ENCODE measurements around the gene PCNX2. TPM values are rescaled to one million over a fixed set of nuclear protein-coding genes. Genes with fewer than 3 reads are reported as not detected.

PCNX2 gene
- total and polyA plus RNA-seq, 2 experiments from 2014 or later = 42.9 to 88.3 TPM

DNA sequence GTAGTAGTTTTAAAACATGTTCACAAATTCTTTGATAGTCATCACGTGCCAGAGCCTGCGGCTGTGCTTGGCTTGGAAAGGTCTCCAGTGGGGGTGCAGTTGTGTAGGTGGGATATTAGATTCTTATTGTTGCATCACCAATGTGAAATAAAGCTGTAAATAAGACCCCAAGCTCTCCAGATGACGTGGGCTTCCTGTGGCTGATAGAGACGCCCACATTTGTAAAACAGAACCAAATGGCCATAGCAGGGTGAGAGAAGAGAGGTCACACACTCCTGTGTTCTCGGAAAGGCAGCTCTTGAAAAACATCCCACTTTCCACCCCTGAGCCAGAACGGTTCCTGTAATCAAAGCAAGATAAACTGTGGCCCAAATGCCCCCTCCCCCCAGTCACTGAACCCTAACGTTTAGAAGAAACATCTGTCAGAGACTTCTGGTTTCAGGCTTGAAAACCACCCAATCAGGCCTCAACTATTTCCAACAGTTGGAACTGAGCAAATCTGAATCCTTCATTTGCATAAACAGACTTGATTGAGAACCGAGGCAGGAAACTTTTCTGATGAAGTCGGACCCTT lies 351.8 kb downstream of the PCNX2 start:
- H3K27me3 Mint-ChIP-seq (ENCODE audit: insufficient read depth, low read depth, poor library complexity) = peaks cover 2% of the 10 kb centered on the region
- no peaks in the 10 kb centered on the region for H3K9me3 Mint-ChIP-seq
- Histone ChIP-seq H4K20me1 (replicated peaks; ENCODE audit: insufficient read depth) (no peaks in the 10 kb centered on the region), H3K4me3 (no peak overlapping the region), H3K4me2 (no peak overlapping the region), H3K9me2 (ENCODE audit: insufficient read depth) (0 out of 2 replicates have a peak, but pooled peaks cover 7% of the 10 kb centered on the region), H2AFZ (peak overlapping the region; percentile 15; the same call in 1 of the 2 replicates), H3K36me3 (ENCODE audit: insufficient read depth) (no peaks in the 10 kb centered on the region), H3K27ac (ENCODE audit: low read depth) (no peak overlapping the region), H3F3A (replicated peaks; ENCODE audit: low read depth) (no peaks in the 10 kb centered on the region), H3K79me2 (replicated peaks; ENCODE audit: insufficient read depth) (no peaks in the 10 kb centered on the region), H3K4me1 (ENCODE audit: insufficient read depth) (no peaks in the 10 kb centered on the region), H3K27me3 (ENCODE audit: insufficient read depth) (no peaks in the 10 kb centered on the region)
- H3K27ac Mint-ChIP-seq = no peak overlapping the region
- no peak for ATAC-seq
- no peak for DNase-seq (ENCODE audit: low spot score)
- no peaks in the 10 kb centered on the region for H3K36me3 Mint-ChIP-seq (ENCODE audit: low read depth)
- no peak for TF ChIP-seq ZNF331 (CRISPR knock-in tag; IDR thresholded peaks at IDR 0.05; ENCODE audit: low read depth)
- no peak for TF ChIP-seq ZNF114 (CRISPR knock-in tag; IDR thresholded peaks at IDR 0.05)
- no peak for TF ChIP-seq EZH2 (IDR thresholded peaks at IDR 0.05; ENCODE audit: low read depth, unreplicated experiment)
- TF ChIP-seq, protein P1, sequence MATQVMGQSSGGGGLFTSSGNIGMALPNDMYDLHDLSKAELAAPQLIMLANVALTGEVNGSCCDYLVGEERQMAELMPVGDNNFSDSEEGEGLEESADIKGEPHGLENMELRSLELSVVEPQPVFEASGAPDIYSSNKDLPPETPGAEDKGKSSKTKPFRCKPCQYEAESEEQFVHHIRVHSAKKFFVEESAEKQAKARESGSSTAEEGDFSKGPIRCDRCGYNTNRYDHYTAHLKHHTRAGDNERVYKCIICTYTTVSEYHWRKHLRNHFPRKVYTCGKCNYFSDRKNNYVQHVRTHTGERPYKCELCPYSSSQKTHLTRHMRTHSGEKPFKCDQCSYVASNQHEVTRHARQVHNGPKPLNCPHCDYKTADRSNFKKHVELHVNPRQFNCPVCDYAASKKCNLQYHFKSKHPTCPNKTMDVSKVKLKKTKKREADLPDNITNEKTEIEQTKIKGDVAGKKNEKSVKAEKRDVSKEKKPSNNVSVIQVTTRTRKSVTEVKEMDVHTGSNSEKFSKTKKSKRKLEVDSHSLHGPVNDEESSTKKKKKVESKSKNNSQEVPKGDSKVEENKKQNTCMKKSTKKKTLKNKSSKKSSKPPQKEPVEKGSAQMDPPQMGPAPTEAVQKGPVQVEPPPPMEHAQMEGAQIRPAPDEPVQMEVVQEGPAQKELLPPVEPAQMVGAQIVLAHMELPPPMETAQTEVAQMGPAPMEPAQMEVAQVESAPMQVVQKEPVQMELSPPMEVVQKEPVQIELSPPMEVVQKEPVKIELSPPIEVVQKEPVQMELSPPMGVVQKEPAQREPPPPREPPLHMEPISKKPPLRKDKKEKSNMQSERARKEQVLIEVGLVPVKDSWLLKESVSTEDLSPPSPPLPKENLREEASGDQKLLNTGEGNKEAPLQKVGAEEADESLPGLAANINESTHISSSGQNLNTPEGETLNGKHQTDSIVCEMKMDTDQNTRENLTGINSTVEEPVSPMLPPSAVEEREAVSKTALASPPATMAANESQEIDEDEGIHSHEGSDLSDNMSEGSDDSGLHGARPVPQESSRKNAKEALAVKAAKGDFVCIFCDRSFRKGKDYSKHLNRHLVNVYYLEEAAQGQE (IDR thresholded peaks at IDR 0.05; ENCODE audit: unreplicated experiment) = no peak
- TF ChIP-seq EZH2phosphoT487 (IDR thresholded peaks at IDR 0.05; ENCODE audit: unreplicated experiment) = no peak
- TF ChIP-seq JUNB (IDR thresholded peaks at IDR 0.05; ENCODE audit: unreplicated experiment) = no peak
- TF ChIP-seq, protein P2, sequence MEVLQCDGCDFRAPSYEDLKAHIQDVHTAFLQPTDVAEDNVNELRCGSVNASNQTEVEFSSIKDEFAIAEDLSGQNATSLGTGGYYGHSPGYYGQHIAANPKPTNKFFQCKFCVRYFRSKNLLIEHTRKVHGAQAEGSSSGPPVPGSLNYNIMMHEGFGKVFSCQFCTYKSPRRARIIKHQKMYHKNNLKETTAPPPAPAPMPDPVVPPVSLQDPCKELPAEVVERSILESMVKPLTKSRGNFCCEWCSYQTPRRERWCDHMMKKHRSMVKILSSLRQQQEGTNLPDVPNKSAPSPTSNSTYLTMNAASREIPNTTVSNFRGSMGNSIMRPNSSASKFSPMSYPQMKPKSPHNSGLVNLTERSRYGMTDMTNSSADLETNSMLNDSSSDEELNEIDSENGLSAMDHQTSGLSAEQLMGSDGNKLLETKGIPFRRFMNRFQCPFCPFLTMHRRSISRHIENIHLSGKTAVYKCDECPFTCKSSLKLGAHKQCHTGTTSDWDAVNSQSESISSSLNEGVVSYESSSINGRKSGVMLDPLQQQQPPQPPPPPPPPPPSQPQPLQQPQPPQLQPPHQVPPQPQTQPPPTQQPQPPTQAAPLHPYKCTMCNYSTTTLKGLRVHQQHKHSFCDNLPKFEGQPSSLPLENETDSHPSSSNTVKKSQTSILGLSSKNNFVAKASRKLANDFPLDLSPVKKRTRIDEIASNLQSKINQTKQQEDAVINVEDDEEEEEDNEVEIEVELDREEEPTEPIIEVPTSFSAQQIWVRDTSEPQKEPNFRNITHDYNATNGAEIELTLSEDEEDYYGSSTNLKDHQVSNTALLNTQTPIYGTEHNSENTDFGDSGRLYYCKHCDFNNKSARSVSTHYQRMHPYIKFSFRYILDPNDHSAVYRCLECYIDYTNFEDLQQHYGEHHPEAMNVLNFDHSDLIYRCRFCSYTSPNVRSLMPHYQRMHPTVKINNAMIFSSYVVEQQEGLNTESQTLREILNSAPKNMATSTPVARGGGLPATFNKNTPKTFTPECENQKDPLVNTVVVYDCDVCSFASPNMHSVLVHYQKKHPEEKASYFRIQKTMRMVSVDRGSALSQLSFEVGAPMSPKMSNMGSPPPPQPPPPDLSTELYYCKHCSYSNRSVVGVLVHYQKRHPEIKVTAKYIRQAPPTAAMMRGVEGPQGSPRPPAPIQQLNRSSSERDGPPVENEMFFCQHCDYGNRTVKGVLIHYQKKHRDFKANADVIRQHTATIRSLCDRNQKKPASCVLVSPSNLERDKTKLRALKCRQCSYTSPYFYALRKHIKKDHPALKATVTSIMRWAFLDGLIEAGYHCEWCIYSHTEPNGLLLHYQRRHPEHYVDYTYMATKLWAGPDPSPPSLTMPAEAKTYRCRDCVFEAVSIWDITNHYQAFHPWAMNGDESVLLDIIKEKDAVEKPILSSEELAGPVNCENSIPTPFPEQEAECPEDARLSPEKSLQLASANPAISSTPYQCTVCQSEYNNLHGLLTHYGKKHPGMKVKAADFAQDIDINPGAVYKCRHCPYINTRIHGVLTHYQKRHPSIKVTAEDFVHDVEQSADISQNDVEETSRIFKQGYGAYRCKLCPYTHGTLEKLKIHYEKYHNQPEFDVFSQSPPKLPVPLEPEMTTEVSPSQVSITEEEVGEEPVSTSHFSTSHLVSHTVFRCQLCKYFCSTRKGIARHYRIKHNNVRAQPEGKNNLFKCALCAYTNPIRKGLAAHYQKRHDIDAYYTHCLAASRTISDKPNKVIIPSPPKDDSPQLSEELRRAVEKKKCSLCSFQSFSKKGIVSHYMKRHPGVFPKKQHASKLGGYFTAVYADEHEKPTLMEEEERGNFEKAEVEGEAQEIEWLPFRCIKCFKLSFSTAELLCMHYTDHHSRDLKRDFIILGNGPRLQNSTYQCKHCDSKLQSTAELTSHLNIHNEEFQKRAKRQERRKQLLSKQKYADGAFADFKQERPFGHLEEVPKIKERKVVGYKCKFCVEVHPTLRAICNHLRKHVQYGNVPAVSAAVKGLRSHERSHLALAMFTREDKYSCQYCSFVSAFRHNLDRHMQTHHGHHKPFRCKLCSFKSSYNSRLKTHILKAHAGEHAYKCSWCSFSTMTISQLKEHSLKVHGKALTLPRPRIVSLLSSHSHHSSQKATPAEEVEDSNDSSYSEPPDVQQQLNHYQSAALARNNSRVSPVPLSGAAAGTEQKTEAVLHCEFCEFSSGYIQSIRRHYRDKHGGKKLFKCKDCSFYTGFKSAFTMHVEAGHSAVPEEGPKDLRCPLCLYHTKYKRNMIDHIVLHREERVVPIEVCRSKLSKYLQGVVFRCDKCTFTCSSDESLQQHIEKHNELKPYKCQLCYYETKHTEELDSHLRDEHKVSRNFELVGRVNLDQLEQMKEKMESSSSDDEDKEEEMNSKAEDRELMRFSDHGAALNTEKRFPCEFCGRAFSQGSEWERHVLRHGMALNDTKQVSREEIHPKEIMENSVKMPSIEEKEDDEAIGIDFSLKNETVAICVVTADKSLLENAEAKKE (CRISPR knock-in tag; IDR thresholded peaks at IDR 0.05) = no peak
- no peak for TF ChIP-seq STAT1 (IDR thresholded peaks at IDR 0.05; ENCODE audit: unreplicated experiment)
- H3K4me3 Mint-ChIP-seq = no peak overlapping the region
- peaks cover 5% of the 10 kb centered on the region; the same call in 1 of the 3 replicates for H3K4me1 Mint-ChIP-seq
